GM12878 (cell line): Measurements from ENCODE around the gene CA11. TPM values are rescaled to one million over a fixed set of nuclear protein-coding genes. Genes with fewer than 3 reads are reported as not detected.

Experiments used
- ATAC-seq: fragments of 200-7000 bp; cut with Tn5 transposase; 3 replicates; pipeline ENCODE4 v1.9.1; 2020; ENCODE audit warnings: mild to moderate bottlenecking, moderate library complexity
- BruUV-seq: library from RNA; stranded (reverse); fragments of 400-500 nt; replicated peaks from 2 replicates; lab custom pipeline; 2021; lab: Mats Ljungman, UMichigan
- CTCF ChIA-PET: fragments of 300-600 bp; sonication (Branson Sonifier 250); formaldehyde crosslinking; extraction: SDS; loops from one replicate; lab custom pipeline; 2021; ENCODE audit warnings: inconsistent platforms; lab: Yijun Ruan, JAX
- POLR2A ChIA-PET: fragments of 350-600 bp; formaldehyde crosslinking; extraction: SDS; loops from one replicate; lab custom pipeline; 2021; ENCODE audit warnings: inconsistent platforms; lab: Charles Lee
- RAD21 ChIA-PET: fragments of 300-600 bp; sonication (Branson Sonifier 250); formaldehyde crosslinking; loops from one replicate; lab custom pipeline; 2023; ENCODE audit warnings: antibody characterized with exemption; ENCODE audit not compliant: unreplicated experiment; lab: Charles Lee
- SMC1A ChIA-PET: fragments of 300-600 bp; sonication (Branson Sonifier 250); formaldehyde crosslinking; loops from one replicate; lab custom pipeline; 2023; ENCODE audit not compliant: unreplicated experiment, uncharacterized antibody; lab: Charles Lee
- DNase-seq: peaks from one replicate; pipeline ENCODE4 v3.0.0-alpha.2; 2011; ENCODE audit warnings: low read depth, low spot score
- FAIRE-seq: peaks from 3 replicates; lab custom pipeline; 2011; peaks lifted over from hg19 to GRCh38; lab: Jason Lieb, UNC
- H2AFZ ChIP-seq: 2 replicates; pipeline ENCODE4 v1.6.0; 2011; ENCODE audit warnings: low read depth, low read length, control low read depth; ENCODE audit not compliant: control insufficient read depth
- H3K27ac ChIP-seq: 2 replicates; pipeline ENCODE4 v1.5.1; 2011; ENCODE audit warnings: control low read depth; ENCODE audit not compliant: control insufficient read depth, insufficient read depth
- H3K27me3 ChIP-seq, 2 experiments: replicated peaks in 1 of 2; 2 replicates each; pipeline versions ENCODE4 v1.6.0 to v1.6.1; 2011; ENCODE audit warnings: low read length in 1 of 2; ENCODE audit not compliant: control insufficient read depth in 2 of 2, insufficient read depth in 2 of 2
- H3K36me3 ChIP-seq, 2 experiments: 2 replicates each; pipeline ENCODE4 v1.5.1; 2011; ENCODE audit warnings: low read length in 1 of 2; ENCODE audit not compliant: control insufficient read depth in 2 of 2, insufficient read depth in 2 of 2
- H3K4me1 ChIP-seq: 2 replicates; pipeline ENCODE4 v1.6.1; 2011; ENCODE audit warnings: mild to moderate bottlenecking, low read length, moderate library complexity, mixed read lengths; ENCODE audit not compliant: control insufficient read depth, insufficient read depth
- H3K4me2 ChIP-seq: 2 replicates; pipeline ENCODE4 v1.6.0; 2011; ENCODE audit warnings: control low read depth; ENCODE audit not compliant: control insufficient read depth, insufficient read depth
- H3K4me3 ChIP-seq: fragments of 200-600 bp; sonication (generic); 2 replicates; pipeline ENCODE4 v1.5.1; 2016
- H3K79me2 ChIP-seq: 2 replicates; pipeline ENCODE4 v1.6.0; 2011; ENCODE audit warnings: low read length; ENCODE audit not compliant: control insufficient read depth, insufficient read depth
- H3K9ac ChIP-seq: 2 replicates; pipeline ENCODE4 v1.8.0; 2011; ENCODE audit warnings: low read length, control low read depth, mixed read lengths; ENCODE audit not compliant: control insufficient read depth, insufficient read depth
- H3K9me3 ChIP-seq: replicated peaks from 3 replicates; pipeline ENCODE4 v1.5.1; 2011; ENCODE audit warnings: mild to moderate bottlenecking, low read length; ENCODE audit not compliant: control insufficient read depth, insufficient read depth
- H4K20me1 ChIP-seq: 2 replicates; pipeline ENCODE4 v1.6.0; 2011; ENCODE audit not compliant: control insufficient read depth, insufficient read depth
- CHD4 ChIP-seq: fragments of 200-600 bp; sonication (generic); IDR thresholded peaks from 2 replicates; pipeline ENCODE4 v1.6.1; 2016; ENCODE audit warnings: mild to moderate bottlenecking
- EGR1 ChIP-seq, 2 experiments: IDR thresholded peaks; 1 replicate in 1 of 2; 2 replicates in 1 of 2; pipeline ENCODE4 v1.6.1; 2011 to 2012; ENCODE audit warnings: low read depth in 2 of 2, low read length in 2 of 2, borderline replicate concordance in 1 of 2, mild to moderate bottlenecking in 1 of 2, moderate library complexity in 1 of 2
- EP300 ChIP-seq, 2 experiments: fragments of 150-350 bp in 1 of 2; IDR thresholded peaks; 2 replicates each; pipeline ENCODE4 v1.6.1; 2011 to 2012; ENCODE audit warnings: low read depth in 2 of 2, low read length in 2 of 2, borderline replicate concordance in 1 of 2, improper control_type of control experiment in 1 of 2, inconsistent platforms in 1 of 2; ENCODE audit not compliant: control insufficient read depth in 1 of 2
- GABPA ChIP-seq: IDR thresholded peaks from 2 replicates; pipeline ENCODE4 v1.6.1; 2014; ENCODE audit warnings: antibody characterized with exemption, low read depth, mild to moderate bottlenecking, inconsistent platforms
- JUND ChIP-seq: IDR thresholded peaks from 2 replicates; pipeline ENCODE4 v1.6.1; 2012; ENCODE audit warnings: low read depth, mild to moderate bottlenecking, low read length, improper control_type of control experiment, moderate library complexity
- MYB ChIP-seq: fragments of 150-350 bp; IDR thresholded peaks from 2 replicates; pipeline ENCODE4 v1.6.1; 2014; ENCODE audit warnings: mild to moderate bottlenecking, low read depth, low read length, borderline replicate concordance
- NFYA ChIP-seq: IDR thresholded peaks from 2 replicates; pipeline ENCODE4 v1.6.1; 2011; ENCODE audit warnings: low read depth, mild to moderate bottlenecking, low read length, improper control_type of control experiment, borderline replicate concordance
- RCOR1 ChIP-seq: conservative IDR thresholded peaks from 2 replicates; pipeline ENCODE4 v1.6.1; 2012; ENCODE audit warnings: low read depth, low read length, improper control_type of control experiment
- STAT1 ChIP-seq: fragments of 450-650 bp; conservative IDR thresholded peaks from 2 replicates; pipeline ENCODE4 v1.6.1; 2014; ENCODE audit warnings: antibody characterized with exemption, mild to moderate bottlenecking
- TBL1XR1 ChIP-seq: IDR thresholded peaks from 2 replicates; pipeline ENCODE4 v1.6.1; 2012; ENCODE audit warnings: low read depth, low read length, improper control_type of control experiment
- TCF3 ChIP-seq: IDR thresholded peaks from 2 replicates; pipeline ENCODE4 v1.6.1; 2012; ENCODE audit warnings: low read depth, mild to moderate bottlenecking, low read length, borderline replicate concordance; ENCODE audit not compliant: insufficient read depth
- WGBS: methylation state at CpG from one replicate; pipeline ENCODE4 v1.1.6; 2016; ENCODE audit warnings: low lambda C conversion rate; ENCODE audit not compliant: insufficient replicate concordance, insufficient coverage; ENCODE audit errors: missing lambda C conversion rate; 5-methylcytosine and 5-hydroxymethylcytosine counted together
- in situ Hi-C: fragments of 300-500 bp; cut with MboI; formaldehyde crosslinking; loops from 9 replicates; pipeline ENCODE4 v1.14.3; 2018; ENCODE audit warnings: mixed read lengths
- intact Hi-C: fragments of 100-400 bp; cut with micrococcal nuclease; formaldehyde crosslinking; loops from one replicate; pipeline ENCODE4 v1.14.2; 2022; ENCODE audit not compliant: unreplicated experiment
- polyA plus RNA-seq, 11 experiments: library from polyadenylated mRNA; depleted of rRNA in 4 of 11; unstranded in 6 of 11; stranded (reverse) in 5 of 11; fragments of >200 nt; fragmentation: Nextera tagmentation in 4 of 11; fragmentation: Illumina TruSeq in 1 of 11; extraction: Ambion mirVana in 4 of 11; extraction: Trizol in 1 of 11; gene quantifications; 1 replicate in 1 of 11; 2 replicates in 10 of 11; pipeline versions ENCODE4 v1.2.1 to v1.2.3, GENCODE V29; 2011 to 2016; ENCODE audit warnings: inconsistent platforms in 2 of 11, missing spikeins in 2 of 11, low read depth in 1 of 11
- total RNA-seq, 4 experiments: library from RNA; depleted of rRNA in 3 of 4; stranded (reverse); fragments of >200 nt in 3 of 4; fragmentation: Illumina TruSeq in 1 of 4; extraction: Trizol in 1 of 4; gene quantifications; 2 replicates each; pipeline versions ENCODE4 v1.2.1 to v1.2.3, GENCODE V29; 2013 to 2021
- TF ChIP-seq, protein P1 (sequence below): fragments of 450-650 bp; IDR thresholded peaks from 2 replicates; pipeline ENCODE4 v1.6.1; 2018; ENCODE audit warnings: mild to moderate bottlenecking, low read depth, moderate library complexity; ENCODE audit not compliant: partially characterized antibody
- TF ChIP-seq, protein P2 (sequence below): IDR thresholded peaks from 2 replicates; pipeline ENCODE4 v1.6.1; 2012; ENCODE audit warnings: improper control_type of control experiment, low read depth, low read length; ENCODE audit not compliant: insufficient replicate concordance
- TF ChIP-seq, protein P3 (sequence below): fragments of 450-650 bp; IDR thresholded peaks from 2 replicates; pipeline ENCODE4 v1.6.1; 2016; ENCODE audit warnings: mild to moderate bottlenecking

CA11 gene
- total and polyA plus RNA-seq, 10 of the 15 experiments (the other 5 are each of a cell fraction or from before 2014, with no cell fraction given): 1.7 to 7.5 (median 2.4) TPM

DNA sequence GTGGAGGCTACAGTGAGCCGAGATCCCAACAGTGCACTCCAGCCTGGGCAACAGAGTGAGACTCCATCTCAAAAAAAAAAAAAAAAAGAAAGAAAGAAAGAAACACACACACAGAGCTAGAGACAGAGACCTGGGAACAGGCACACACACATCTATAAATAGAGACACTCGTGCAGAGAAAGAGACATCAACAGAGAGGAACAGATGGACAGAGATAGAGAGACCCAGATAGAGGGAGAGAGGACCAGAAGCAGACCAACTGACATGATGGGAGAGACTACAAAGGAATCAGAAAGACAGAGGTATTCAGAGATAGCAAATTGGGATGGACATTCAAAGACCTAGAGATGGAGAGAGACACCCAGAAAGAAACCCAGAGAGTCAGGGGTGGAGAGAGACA lies 2.1 kb upstream of the CA11 start:
- Histone ChIP-seq H2AFZ (no peak overlapping the region), H3K4me1 (peaks cover 25% of the 10 kb centered on the region), H3K79me2 (no peaks in the 10 kb centered on the region), H3K27me3 (no peaks in the 10 kb centered on the region), H3K36me3 (no peaks in the 10 kb centered on the region), H3K9me3 (no peaks in the 10 kb centered on the region), H4K20me1 (no peaks in the 10 kb centered on the region), H3K9ac (no peak overlapping the region), H3K27ac (no peak overlapping the region), H3K4me2 (no peak overlapping the region), H3K4me3 (no peak overlapping the region)
- in situ Hi-C loops: loop anchor here (5.0 to 25.0 kb wide), 2 partner anchors 189 to 1239 kb away; partner anchors contain the start of genes AKT1S1, HSD17B14, IL4I1 and TBC1D17
- FAIRE-seq: no peak
- TF ChIP-seq JUND: no peak
- TF ChIP-seq CHD4: no peak
- no peak for TF ChIP-seq STAT1
- no peak for TF ChIP-seq RCOR1
- TF ChIP-seq EP300 (IDR thresholded peaks at IDR 0.05; ENCODE audit: borderline replicate concordance in 1 of 2, control insufficient read depth in 1 of 2, low read depth in 2 of 2, low read length in 2 of 2): no peak
- TF ChIP-seq MYB: no peak
- TF ChIP-seq TBL1XR1: no peak
- TF ChIP-seq, protein P1, sequence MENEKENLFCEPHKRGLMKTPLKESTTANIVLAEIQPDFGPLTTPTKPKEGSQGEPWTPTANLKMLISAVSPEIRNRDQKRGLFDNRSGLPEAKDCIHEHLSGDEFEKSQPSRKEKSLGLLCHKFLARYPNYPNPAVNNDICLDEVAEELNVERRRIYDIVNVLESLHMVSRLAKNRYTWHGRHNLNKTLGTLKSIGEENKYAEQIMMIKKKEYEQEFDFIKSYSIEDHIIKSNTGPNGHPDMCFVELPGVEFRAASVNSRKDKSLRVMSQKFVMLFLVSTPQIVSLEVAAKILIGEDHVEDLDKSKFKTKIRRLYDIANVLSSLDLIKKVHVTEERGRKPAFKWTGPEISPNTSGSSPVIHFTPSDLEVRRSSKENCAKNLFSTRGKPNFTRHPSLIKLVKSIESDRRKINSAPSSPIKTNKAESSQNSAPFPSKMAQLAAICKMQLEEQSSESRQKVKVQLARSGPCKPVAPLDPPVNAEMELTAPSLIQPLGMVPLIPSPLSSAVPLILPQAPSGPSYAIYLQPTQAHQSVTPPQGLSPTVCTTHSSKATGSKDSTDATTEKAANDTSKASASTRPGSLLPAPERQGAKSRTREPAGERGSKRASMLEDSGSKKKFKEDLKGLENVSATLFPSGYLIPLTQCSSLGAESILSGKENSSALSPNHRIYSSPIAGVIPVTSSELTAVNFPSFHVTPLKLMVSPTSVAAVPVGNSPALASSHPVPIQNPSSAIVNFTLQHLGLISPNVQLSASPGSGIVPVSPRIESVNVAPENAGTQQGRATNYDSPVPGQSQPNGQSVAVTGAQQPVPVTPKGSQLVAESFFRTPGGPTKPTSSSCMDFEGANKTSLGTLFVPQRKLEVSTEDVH: no peak
- TF ChIP-seq TCF3: no peak
- no peak for TF ChIP-seq NFYA
- TF ChIP-seq GABPA: no peak
- no peak for TF ChIP-seq EGR1 (IDR thresholded peaks at IDR 0.05; ENCODE audit: borderline replicate concordance in 1 of 2, low read depth in 2 of 2, low read length in 2 of 2)
- TF ChIP-seq, protein P2, sequence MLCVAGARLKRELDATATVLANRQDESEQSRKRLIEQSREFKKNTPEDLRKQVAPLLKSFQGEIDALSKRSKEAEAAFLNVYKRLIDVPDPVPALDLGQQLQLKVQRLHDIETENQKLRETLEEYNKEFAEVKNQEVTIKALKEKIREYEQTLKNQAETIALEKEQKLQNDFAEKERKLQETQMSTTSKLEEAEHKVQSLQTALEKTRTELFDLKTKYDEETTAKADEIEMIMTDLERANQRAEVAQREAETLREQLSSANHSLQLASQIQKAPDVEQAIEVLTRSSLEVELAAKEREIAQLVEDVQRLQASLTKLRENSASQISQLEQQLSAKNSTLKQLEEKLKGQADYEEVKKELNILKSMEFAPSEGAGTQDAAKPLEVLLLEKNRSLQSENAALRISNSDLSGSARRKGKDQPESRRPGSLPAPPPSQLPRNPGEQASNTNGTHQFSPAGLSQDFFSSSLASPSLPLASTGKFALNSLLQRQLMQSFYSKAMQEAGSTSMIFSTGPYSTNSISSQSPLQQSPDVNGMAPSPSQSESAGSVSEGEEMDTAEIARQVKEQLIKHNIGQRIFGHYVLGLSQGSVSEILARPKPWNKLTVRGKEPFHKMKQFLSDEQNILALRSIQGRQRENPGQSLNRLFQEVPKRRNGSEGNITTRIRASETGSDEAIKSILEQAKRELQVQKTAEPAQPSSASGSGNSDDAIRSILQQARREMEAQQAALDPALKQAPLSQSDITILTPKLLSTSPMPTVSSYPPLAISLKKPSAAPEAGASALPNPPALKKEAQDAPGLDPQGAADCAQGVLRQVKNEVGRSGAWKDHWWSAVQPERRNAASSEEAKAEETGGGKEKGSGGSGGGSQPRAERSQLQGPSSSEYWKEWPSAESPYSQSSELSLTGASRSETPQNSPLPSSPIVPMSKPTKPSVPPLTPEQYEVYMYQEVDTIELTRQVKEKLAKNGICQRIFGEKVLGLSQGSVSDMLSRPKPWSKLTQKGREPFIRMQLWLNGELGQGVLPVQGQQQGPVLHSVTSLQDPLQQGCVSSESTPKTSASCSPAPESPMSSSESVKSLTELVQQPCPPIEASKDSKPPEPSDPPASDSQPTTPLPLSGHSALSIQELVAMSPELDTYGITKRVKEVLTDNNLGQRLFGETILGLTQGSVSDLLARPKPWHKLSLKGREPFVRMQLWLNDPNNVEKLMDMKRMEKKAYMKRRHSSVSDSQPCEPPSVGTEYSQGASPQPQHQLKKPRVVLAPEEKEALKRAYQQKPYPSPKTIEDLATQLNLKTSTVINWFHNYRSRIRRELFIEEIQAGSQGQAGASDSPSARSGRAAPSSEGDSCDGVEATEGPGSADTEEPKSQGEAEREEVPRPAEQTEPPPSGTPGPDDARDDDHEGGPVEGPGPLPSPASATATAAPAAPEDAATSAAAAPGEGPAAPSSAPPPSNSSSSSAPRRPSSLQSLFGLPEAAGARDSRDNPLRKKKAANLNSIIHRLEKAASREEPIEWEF: no peak
- TF ChIP-seq, protein P3, sequence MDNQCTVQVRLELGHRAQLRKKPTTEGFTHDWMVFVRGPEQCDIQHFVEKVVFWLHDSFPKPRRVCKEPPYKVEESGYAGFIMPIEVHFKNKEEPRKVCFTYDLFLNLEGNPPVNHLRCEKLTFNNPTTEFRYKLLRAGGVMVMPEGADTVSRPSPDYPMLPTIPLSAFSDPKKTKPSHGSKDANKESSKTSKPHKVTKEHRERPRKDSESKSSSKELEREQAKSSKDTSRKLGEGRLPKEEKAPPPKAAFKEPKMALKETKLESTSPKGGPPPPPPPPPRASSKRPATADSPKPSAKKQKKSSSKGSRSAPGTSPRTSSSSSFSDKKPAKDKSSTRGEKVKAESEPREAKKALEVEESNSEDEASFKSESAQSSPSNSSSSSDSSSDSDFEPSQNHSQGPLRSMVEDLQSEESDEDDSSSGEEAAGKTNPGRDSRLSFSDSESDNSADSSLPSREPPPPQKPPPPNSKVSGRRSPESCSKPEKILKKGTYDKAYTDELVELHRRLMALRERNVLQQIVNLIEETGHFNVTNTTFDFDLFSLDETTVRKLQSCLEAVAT: no peak
- intact Hi-C loops: loop anchor here (5.0 kb wide), 1 partner anchor 189 kb away; the partner anchor contains the start of gene HSD17B14
- CTCF ChIA-PET: no interaction called here
- no peak for DNase-seq
- RAD21 ChIA-PET: interaction anchor here (0.6 kb wide), 1 partner anchor 192 kb away, joined by 3 read pairs; no protein-coding TSS in a partner anchor
- BruUV-seq: no TSS peak
- WGBS: 50% methylated on average over 2 of the region's 2 CpGs
- SMC1A ChIA-PET: no interaction called here
- POLR2A ChIA-PET: interaction anchor here (0.6 kb wide), 1 partner anchor 12 kb away, joined by 6 read pairs; no protein-coding TSS in a partner anchor
- no peak for ATAC-seq
